PFSK-1 (cell line): Measurements from ENCODE around the gene SCAP.

Experiments
- FOXP2 ChIP-seq: optimal IDR thresholded peaks from 2 replicates; pipeline ENCODE3; 2011; ENCODE audit warnings: borderline replicate concordance, control low read depth, inconsistent platforms; ENCODE audit not compliant: insufficient read depth; ENCODE audit errors: extremely low read length, extremely low read depth
- POLR2AphosphoS5 ChIP-seq: IDR thresholded peaks from 2 replicates; pipeline ENCODE4 v1.6.1; 2012; ENCODE audit warnings: low read depth, mild to moderate bottlenecking, control low read depth, low read length, moderate library complexity
- REST ChIP-seq, 2 experiments: IDR thresholded peaks; 2 replicates each; pipeline versions ENCODE4 v1.6.1 to v1.8.0; 2011 to 2012; ENCODE audit warnings: low read depth in 2 of 2, low read length in 2 of 2, control low read depth in 1 of 2, inconsistent platforms in 1 of 2, mild to moderate bottlenecking in 1 of 2, moderate library complexity in 1 of 2; ENCODE audit not compliant: insufficient read depth in 1 of 2
- SIN3A ChIP-seq: IDR thresholded peaks from 2 replicates; pipeline ENCODE4 v1.6.1; 2012; ENCODE audit warnings: mild to moderate bottlenecking, low read length, moderate library complexity, borderline replicate concordance; ENCODE audit not compliant: insufficient read depth
- TAF1 ChIP-seq: IDR thresholded peaks from 2 replicates; pipeline ENCODE4 v1.6.1; 2012; ENCODE audit warnings: low read length, control low read depth, borderline replicate concordance; ENCODE audit not compliant: insufficient read depth

GRCh38 chr3:47380601-47381316, 95.0 kb downstream of the SCAP start, which contains the start of gene PTPN23:
- TF ChIP-seq POLR2AphosphoS5, result peak; percentile 82
- TF ChIP-seq SIN3A, result 0 out of 2 replicates have a peak, but pooled peaks have one; percentile 57
- no peak for TF ChIP-seq REST (IDR thresholded peaks at IDR 0.05; ENCODE audit: insufficient read depth in 1 of 2, low read depth in 2 of 2, low read length in 2 of 2)
- TF ChIP-seq TAF1, result peak; percentile 82; the same call in 1 of the 2 replicates
- TF ChIP-seq FOXP2, result peak; percentile 71
